GM12801 (cell line): ENCODE measurements around the gene PNKP.

ENCODE experiments used
- CTCF ChIP-seq: IDR thresholded peaks from one replicate; pipeline ENCODE4 v1.5.1; 2011; ENCODE audit warnings: control low read depth; ENCODE audit not compliant: insufficient read length; ENCODE audit errors: extremely low read depth

PNKP gene

DNA sequence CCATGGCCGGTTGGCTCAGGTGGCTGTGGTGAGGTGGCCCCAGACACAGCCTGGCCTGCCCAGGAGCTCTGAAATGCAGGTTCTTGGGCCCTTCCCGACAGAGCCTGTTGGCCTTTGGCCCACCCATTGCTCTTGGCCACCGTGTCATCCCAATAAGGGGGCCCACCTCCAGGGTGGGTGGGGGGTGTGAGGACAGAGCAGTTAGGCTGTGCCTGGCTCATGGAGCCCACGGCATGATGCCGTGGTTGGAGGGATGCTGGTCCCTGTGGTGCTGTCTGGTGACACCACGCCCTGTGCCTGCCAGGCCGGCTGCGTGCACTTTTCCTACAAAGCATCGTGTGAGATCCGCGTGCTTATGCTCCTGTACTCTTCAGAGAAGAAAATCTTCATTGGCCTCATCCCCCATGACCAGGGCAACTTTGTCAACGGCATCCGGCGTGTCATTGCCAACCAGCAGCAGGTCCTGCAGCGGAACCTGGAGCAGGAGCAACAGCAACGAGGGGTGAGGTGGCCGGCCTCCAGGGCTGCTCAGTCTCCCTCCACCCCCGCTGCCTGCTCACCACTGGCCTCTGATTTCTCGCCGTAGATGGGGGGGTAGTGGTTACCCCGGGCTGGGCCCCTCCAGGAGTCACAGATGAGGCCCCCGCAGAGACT is 7.6 kb downstream of the PNKP start:
- no peak for TF ChIP-seq CTCF

DNA sequence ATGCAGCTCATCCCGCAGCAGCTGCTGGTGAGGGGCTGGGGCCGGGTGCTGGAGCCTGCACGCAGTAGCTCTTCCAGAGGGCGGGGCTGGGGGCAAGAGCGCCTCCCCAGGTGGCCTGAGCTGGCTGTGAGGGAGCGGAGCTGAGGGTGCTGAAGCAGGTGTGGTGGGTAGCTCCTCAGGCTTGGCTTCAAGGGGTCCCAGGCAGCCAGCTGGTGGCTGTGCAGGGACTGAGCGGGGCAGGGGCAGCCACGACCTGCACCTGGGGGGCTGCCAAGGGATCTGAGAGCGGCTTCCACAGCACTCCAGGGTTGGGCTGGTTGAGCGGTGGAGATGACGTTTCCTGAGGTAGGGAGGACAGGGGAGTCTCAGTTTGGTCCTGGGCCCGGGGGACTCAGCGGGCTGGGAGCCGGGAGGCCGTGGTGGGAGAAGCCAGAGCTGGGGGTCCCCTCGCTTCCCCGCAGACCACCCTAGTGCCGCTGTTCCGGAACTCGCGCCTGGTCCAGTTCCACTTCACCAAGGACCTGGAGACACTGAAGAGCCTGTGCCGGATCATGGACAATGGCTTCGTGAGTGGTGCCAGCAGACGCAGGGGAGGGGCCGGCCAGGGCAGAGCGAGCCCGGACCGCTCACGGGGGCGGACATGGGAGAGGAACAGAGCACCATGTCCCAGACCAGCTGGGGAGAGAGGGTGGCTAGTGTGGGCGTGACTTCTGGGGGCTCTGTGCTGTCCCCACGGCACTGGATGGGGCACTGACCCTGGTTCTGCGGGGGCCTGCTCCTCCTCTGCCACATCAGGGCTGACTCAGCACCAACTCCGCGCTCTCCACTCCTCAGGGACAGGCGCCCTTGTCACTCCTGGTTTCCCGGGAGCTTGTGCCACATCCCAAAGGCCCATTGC is 9.0 kb downstream of the PNKP start:
- no peak for TF ChIP-seq CTCF

- TF ChIP-seq CTCF, result no peak
These were observed 9.6 kb downstream of the PNKP start for GRCh38 chr19:49857838-49858087.

DNA sequence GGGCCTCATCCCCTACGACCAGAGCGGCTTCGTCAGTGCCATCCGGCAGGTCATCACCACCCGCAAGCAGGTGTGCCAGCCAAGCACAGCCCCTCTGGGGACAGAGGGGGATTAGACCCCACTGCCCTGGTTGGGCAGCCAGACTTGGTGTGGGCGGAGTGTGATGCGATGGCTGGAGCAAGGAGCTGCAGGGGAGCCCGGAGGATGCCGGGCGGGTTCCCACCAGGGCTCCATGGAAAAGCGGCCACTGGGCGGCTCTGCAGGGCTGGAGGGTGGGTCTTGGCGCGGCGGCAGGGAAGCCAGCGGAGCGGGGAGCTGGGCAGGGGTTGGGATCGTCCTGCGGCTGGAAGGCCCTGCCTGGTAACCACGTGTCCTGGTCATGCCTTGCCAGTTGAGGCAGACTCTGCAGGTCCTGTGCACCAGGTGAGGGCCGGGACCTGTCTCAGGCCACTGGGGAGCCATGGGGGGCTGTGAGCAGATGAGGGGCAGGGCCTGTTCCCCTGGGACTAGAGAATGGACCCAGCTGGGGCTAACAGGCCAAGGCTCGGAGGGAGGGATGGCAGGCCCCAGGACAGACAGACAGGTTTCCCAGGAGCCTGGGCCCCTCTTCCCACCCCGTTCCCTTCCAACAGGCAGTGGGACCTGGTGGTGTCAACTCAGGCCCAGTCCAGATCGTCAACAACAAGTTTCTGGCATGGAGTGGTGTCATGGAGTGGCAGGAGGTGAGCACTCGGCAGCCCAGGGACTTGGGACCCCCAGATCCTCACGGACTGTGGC is 10.1 kb downstream of the PNKP start:
- TF ChIP-seq CTCF, result no peak

DNA sequence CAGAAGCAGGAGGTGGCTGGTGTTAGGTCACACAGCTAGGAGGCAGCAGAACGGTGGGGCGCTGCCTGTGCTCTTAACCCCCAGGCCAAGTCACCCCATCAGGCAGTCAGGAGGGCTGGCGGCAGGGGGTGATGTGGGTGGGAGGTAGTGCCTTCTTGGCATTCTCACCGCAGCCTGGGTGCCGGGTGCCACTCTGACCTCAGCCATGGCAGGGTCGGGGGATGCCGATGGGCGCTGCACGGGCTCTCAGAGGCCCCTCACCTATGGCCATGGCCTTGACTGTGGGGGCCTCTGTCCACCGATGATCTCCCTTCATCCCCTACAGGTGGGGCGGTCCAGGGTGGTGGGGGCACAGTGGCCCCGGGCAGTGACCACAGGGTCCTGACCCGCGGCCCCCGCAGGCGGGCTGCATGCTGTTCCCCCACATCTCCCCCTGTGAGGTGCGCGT is 10.8 kb downstream of the PNKP start:
- no peak for TF ChIP-seq CTCF

DNA sequence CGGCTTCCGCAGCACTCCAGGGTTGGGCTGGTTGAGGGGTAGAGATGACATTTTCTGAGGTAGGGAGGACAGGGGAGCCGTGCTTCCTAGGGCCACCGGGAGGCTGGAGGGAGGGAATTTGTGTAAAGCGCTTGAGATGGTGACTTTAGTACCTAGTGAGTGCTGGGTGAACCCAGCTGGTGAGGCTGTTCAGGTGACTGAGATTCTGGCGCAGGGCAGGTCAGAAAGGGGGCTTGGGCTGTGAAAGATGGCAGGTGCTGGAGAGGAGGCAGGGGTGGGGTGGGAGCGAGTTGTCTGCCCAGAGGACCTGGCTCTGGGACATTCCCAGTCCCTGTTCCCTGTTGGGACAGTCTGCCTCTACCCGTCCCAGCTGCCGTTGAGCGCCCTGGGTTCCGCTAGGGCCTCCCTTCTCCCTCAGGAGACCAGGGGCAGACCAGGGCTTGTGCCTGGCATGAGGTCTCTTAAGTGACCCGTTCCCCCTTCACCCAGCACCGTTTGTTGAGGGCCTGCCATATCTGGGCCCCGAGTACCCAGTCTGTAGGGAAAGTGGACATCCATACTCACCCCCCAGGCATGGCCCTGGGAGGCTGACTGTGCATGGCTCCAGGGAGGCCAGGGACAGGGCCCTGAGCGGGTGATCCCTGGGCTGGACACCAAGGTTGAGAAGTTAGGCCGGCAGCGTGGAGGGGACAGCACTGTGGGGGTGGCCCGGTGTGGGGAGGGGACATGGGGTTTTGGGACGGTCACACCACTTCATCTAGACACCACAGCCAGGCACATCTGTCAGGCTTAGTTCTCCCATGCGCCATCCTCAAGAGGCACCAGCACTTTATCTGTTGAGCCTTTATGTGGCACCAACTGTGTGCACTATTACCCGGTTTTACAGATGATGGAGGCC is 11.5 kb downstream of the PNKP start:
- TF ChIP-seq CTCF, result no peak
